GM19238 (cell line): ENCODE results near the gene CCDC154.
"Not testable (repeated sequence)": the region's sequence is repeated elsewhere in the genome, so short reads cannot be mapped to it uniquely, and the experiment has no call there.

Source experiments
- DNase-seq: peaks from one replicate; pipeline ENCODE4 v3.0.0; 2011; ENCODE audit warnings: low spot score; ENCODE audit not compliant: insufficient read length

CCDC154 gene

GRCh38 chr16:1474082-1474795 lies 29.9 kb upstream of the CCDC154 start:
- no peak for DNase-seq

DNA sequence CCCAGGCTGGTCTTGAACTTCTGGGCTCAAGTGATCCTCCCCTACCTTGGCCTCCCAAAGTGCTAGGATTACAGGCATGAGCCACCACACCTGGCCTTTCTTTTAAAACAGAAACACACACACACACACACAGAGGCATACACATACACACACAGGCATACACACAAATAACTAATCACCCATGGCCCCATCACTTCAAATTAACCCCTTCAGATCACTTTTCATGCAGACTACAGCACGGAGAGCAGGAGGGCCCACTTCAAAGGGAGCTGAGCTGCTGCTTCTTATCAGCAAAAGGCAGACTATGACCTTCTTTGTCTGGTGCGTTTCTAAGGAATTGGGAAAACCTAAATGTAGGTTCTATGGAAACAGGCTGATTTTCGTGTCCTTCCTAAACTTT lies 28.6 kb upstream of the CCDC154 start:
- no peak for DNase-seq

DNA sequence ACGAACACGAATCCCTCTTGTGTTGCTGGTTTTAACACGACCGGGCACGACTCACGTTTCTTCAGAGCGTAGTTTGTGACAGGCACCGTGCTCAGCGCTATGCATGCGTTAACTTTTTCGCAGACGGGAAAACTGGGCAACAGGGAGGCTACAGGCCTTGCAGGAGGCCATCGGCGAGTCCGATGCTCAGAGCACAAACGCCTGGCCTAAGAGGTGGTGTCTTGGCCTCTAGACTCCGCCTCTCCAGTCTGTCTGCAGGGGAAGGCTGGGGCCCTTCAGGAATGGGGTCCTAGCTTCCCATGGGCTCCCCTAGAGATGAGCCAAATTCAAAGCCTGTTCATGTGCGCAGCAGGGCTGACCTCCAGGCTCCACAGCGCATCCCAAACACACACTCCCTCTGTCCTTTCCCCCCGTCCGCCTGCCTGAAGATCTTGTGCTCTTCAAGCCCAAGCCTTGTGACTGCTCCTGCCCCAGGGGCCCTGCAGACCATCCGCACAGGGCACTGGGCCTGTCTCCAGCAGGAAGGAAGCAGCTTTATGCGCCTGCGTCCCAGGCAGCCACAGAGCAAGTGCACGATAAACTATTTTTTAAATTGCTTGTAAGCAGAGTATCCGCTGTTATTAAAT lies 27.3 kb upstream of the CCDC154 start:
- no peak for DNase-seq

DNA sequence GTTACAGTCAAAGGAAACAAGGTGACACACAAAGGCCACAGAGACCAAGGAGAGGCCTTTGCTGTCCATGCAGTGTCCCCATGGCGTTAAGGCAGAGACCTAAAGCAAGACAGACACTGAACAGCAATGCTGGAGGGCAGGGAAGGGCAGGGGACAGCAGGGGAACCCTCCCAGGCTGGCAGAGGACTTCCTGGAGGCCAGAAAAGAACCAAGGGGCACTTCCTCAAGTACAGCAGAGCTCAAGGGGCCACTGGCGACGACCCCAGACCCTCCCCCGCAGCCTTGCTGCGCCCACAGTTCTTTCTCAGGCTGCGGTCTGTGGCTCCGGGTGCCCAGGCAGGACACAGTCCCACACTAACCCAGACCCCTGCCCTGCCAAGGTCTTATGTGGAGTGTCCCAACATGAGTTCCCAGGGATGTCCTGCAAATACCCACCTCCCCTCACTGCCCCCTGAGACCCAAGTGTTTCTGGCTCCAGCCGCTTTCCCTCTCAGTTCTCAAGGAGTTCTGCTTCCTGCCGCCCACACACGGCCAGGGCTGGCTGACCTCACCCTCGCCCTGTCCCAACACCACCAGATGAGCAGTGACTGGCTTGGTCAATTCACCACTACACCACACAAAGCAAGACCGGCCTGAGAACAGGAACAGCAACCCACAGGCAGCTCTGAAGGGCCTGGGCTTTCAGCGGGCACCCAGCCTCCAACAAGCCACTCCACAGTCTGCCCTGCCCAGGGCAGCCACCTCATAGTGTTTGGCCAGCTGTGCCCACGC lies 26.3 kb upstream of the CCDC154 start:
- DNase-seq = no peak

DNA sequence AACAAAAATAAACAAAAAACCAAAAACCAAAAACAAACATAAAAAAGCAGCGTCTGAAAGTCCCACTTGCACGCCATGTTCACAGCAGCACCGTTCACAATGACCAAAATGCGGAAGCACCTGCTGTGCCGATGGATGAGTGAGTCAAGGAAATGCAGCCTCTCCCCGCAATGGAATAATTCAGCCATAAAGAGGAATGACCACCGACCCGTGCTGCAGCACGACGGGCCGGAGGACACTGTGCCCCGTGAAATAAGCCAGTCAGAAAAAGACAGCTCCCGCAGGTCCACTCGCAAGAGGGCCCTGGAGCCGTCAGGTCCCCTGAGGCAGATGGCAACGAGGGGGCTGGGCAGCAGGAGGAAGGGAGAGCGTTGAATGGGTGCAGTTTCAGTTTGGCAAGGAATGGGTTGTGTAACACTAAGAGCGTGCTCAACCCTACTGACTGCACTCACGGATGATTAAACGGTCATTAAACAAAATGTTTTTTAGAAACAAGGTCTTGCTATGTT lies 25.4 kb upstream of the CCDC154 start:
- DNase-seq = no peak

DNA sequence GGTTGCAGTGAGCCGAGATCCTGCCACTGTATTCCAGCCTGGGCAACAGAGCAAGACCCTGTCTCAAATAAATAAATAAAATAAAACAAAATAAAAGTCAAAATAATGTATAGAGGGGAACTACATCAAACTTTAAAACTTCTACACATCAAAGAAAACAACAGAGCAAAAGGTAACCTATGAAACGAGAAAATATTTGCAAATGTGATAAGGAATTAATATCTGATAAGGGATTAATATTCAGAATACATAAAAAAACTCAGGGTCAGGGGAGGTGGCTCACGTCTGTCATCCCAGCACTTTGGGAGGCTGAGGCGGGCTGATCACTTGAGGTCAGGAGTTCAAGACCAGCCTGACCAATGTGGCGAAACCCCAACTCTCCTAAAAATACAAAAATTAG lies 24.8 kb upstream of the CCDC154 start:
- not testable (repeated sequence) for DNase-seq

GRCh38 chr16:1468426-1468810 lies 24.1 kb upstream of the CCDC154 start:
- DNase-seq = no peak

DNA sequence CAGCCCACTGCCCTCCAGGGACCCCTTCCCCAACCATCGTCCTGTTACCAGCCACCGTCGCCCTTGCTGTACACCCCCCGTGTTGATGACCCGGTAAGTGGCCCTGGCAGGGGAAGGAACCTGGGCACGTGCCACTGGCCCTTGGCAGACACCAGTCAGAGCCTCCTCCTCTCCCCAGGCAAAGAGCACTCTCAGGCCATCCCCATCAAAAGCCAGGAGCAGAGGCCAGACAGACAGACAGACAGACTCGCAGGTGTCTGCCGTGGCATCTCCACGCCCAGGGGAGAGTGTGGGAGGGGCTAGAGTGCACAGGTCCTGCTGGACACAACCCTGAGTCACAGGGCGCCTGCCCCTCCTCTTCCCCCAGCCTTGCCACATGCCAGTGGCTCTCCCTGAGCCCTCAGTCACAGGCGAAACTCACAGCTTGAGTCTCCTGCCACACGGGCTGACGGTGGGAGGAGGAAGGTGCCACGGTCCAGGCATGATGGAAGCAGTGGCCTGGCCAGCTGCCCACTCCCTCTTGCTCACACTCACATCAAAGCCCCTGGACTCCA lies 22.7 kb upstream of the CCDC154 start:
- DNase-seq = no peak

- DNase-seq = no peak
Measured at GRCh38 chr16:1466054-1466453, 21.7 kb upstream of the CCDC154 start.

- no peak for DNase-seq
Measured at GRCh38 chr16:1465567-1465915, 21.2 kb upstream of the CCDC154 start.

DNA sequence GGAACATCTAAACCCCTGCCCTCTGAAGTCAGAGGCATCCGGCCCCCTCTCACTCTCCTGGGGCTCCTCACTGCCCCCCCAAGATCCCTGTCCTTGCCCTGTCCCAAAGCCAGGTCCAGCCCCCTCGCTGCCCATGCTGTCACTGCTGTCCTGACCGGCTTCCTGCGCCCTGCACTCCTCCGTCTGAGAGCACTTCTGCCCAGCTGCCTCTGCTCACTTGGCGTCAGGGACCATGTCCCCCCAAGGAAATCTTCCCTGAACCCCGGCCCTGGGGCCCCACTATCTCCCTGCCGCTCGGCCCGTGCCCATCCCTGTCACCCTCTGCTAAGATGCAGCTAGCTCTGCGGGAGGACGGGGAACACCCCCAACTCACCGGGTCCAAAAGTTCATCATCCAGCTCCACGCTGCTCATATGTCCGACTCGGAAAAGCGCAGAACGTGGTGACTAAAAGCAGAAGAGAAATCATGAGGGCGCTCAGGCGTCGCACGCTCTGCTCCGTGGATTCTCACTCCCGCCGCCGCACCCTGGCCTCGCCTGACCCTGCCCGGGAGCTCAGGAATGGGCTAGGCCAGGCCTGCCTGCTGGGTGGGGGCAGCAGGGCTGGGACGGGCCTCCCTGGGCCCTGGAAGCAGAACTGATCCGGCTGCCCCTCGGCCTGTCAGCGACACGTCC lies 20.7 kb upstream of the CCDC154 start:
- no peak for DNase-seq

DNA sequence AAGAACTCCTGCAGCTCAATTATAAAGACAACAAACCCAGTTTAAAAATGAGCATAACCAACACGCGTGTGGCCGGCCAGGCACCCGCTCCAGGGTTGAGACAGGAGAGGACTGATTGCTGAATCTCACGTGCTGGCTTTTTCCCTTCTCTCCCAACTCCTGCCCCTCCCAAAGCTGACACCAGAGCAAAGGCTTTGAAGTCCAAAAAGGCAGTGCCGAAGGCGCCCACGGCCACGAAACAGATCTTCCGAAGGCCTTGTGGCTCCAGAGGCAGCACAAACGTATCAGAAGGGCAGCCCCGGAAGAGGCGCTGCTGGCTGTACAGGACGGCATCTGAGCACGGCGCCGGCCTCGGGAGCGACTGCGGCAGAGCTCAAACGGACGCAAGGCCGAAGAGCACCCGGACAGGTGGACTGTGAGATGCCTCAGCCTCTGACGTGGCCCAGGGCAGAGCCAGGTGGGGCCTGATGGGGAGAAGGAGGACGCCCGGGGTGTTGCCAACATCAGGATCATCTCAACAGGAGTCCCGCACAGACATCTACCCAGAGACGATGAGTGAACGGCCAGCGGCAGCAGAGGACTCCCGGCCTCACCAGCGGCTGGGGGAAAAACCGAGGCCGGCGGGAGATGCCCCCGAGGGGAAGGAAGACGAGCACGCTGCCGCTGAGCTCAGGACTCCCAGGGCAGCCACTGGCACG lies 20.0 kb upstream of the CCDC154 start:
- no peak for DNase-seq

GRCh38 chr16:1461146-1461545 lies 16.8 kb upstream of the CCDC154 start:
- no peak for DNase-seq

GRCh38 chr16:1460602-1461138 lies 16.3 kb upstream of the CCDC154 start:
- no peak for DNase-seq

- DNase-seq = no peak
Measured at GRCh38 chr16:1459967-1460366, 15.6 kb upstream of the CCDC154 start.

DNA sequence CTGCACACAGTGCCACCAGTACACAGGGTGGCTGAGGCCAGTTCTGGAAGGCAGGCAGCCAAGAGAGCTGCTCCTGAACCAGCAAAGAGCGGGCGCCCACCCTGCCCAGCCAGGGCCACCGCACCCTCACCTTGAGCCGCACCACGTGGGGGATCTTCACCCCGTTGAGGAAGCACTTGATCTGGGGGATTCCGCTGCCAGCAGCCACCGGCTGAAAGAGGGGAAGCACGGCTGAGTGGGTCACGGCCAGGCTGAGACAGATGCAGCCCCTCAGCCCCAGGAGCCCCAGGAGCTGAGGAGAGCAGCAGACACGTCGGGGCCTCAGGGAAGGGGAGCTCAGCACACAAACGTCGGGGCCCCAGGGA lies 14.6 kb upstream of the CCDC154 start:
- peak; percentile 78 for DNase-seq

- DNase-seq = no peak
Measured at GRCh38 chr16:1458336-1458976, 14.1 kb upstream of the CCDC154 start.

GRCh38 chr16:1457489-1458245 lies 13.3 kb upstream of the CCDC154 start:
- DNase-seq = no peak

DNA sequence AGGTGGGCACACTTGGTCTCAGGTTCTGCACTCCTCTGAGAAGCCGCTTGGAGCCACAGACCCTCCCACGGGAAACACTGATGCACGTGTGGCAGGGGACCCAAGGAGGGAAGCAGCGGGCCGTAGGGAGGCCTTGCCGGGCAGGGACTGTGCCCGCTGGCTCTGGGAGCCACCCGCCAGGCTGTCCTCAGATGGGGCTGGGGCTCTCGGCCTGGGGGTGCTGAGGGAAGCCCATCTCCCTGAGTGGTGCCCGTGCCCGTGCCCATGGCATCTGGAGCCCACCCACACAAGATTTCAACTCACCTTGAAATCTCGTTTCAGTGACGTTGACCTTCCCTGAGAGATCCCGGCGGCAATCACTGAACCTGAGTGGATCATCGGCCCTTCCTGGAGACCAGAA lies 12.6 kb upstream of the CCDC154 start:
- no peak for DNase-seq
